ENCODE measurements around the gene SLC2A10.

- no peak for TF ChIP-seq EZH2 (IDR thresholded peaks at IDR 0.05; ENCODE audit: low read length, missing control alignments)
- TF ChIP-seq CTCF (conservative IDR thresholded peaks at IDR 0.05 in 1 of 2, IDR thresholded peaks at IDR 0.05 in 1 of 2; ENCODE audit: low read depth in 1 of 2, low read length in 2 of 2) = no peak
These were observed 70.4 kb downstream of the SLC2A10 start for GRCh38 chr20:46779831-46780230.
